Measurements from ENCODE around the gene GNB3. TPM values are rescaled to one million over a fixed set of nuclear protein-coding genes. Genes with fewer than 3 reads are reported as not detected.

The GNB3 gene
- total and polyA plus RNA-seq, 9 of the 15 experiments (the other 6 are each of a cell fraction or from before 2014, with no cell fraction given) = 1.4 to 5.8 (median 2.0) TPM

DNA sequence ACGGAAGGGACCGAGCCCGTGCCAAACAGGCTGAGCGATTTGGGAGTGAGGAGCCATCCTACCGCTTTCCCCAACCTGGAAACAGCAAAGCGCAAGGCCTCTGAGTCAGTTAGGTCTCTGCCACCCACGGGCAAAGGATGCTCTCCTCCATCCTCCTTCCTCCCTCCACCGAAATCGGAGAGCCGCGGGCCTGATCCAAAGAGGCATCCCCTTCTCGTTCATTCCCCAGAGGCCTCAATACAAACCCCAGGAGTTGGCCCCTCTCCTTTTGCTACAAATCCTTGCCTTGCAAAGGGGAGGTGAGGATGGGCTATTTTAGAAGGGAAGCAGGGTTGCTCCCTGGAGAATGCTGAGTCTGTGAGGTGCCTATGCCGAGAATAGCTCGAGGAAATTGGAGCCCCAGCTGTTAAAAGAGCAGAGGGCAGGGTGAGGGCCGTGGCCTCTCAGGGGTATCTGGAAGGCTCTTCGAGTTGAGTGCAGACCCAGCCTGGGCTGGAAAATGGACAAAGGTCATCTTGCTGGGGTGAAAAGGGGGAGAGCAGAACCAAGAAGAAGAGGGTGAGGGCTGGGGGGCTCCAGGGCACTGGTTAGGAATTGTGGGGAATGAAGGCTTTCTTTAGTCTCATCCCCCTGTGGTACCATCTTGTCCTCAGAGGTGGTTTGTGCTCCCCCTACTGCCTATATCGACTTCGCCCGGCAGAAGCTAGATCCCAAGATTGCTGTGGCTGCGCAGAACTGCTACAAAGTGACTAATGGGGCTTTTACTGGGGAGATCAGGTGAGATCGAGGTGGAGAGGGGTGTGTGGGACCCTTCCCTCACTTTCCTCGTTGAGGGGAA lies 27.7 kb downstream of the GNB3 start (continued):
- TF ChIP-seq SIN3A (IDR thresholded peaks at IDR 0.05; ENCODE audit: borderline replicate concordance in 2 of 2, control insufficient read depth in 1 of 2, low read depth in 2 of 2, low read length in 2 of 2) = 0 out of 4 replicates have a peak, but pooled peaks of 1 of the 2 experiments have one; percentile 9
- TF ChIP-seq ZC3H4 (CRISPR knock-in tag; IDR thresholded peaks at IDR 0.05; ENCODE audit: borderline replicate concordance) = peak; percentile 98
- no peak for TF ChIP-seq ZBTB17 (CRISPR knock-in tag; IDR thresholded peaks at IDR 0.05)
- TF ChIP-seq GATA2 (CRISPR knock-in tag; IDR thresholded peaks at IDR 0.05) = peak; percentile 51; the same call in 1 of the 2 replicates
- TF ChIP-seq, protein P1, sequence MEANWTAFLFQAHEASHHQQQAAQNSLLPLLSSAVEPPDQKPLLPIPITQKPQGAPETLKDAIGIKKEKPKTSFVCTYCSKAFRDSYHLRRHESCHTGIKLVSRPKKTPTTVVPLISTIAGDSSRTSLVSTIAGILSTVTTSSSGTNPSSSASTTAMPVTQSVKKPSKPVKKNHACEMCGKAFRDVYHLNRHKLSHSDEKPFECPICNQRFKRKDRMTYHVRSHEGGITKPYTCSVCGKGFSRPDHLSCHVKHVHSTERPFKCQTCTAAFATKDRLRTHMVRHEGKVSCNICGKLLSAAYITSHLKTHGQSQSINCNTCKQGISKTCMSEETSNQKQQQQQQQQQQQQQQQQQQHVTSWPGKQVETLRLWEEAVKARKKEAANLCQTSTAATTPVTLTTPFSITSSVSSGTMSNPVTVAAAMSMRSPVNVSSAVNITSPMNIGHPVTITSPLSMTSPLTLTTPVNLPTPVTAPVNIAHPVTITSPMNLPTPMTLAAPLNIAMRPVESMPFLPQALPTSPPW (CRISPR knock-in tag; IDR thresholded peaks at IDR 0.05) = no peak
- peak; percentile 12; the same call in 1 of the 2 replicates for TF ChIP-seq MAFF (IDR thresholded peaks at IDR 0.05; ENCODE audit: low read length)
- TF ChIP-seq, protein P2, sequence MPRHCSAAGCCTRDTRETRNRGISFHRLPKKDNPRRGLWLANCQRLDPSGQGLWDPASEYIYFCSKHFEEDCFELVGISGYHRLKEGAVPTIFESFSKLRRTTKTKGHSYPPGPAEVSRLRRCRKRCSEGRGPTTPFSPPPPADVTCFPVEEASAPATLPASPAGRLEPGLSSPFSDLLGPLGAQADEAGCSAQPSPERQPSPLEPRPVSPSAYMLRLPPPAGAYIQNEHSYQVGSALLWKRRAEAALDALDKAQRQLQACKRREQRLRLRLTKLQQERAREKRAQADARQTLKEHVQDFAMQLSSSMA (CRISPR knock-in tag; IDR thresholded peaks at IDR 0.05) = no peak
- peak; percentile 94 for TF ChIP-seq SNRNP70 (optimal IDR thresholded peaks at IDR 0.05; ENCODE audit: low read depth, low read length)
- TF ChIP-seq MED1 (CRISPR knock-in tag; IDR thresholded peaks at IDR 0.05; ENCODE audit: borderline replicate concordance) = 0 out of 2 replicates have a peak, but pooled peaks have one; percentile 29
- TF ChIP-seq, protein P3, sequence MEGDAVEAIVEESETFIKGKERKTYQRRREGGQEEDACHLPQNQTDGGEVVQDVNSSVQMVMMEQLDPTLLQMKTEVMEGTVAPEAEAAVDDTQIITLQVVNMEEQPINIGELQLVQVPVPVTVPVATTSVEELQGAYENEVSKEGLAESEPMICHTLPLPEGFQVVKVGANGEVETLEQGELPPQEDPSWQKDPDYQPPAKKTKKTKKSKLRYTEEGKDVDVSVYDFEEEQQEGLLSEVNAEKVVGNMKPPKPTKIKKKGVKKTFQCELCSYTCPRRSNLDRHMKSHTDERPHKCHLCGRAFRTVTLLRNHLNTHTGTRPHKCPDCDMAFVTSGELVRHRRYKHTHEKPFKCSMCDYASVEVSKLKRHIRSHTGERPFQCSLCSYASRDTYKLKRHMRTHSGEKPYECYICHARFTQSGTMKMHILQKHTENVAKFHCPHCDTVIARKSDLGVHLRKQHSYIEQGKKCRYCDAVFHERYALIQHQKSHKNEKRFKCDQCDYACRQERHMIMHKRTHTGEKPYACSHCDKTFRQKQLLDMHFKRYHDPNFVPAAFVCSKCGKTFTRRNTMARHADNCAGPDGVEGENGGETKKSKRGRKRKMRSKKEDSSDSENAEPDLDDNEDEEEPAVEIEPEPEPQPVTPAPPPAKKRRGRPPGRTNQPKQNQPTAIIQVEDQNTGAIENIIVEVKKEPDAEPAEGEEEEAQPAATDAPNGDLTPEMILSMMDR (IDR thresholded peaks at IDR 0.05 in 2 of 3, conservative IDR thresholded peaks at IDR 0.05 in 1 of 3; ENCODE audit: insufficient read depth in 2 of 3, low read depth in 1 of 3, low read length in 3 of 3) = peak in 2 of 3 experiments; percentile 14 to 22; a peak in 1 of 6 replicates

Measured in K562 (cell line).